ENCODE measurements around the gene TTLL9. TPM values are rescaled to one million over a fixed set of nuclear protein-coding genes. Genes with fewer than 3 reads are reported as not detected.

Gene TTLL9
- total RNA-seq, 4 donors from 2014 or later, result 2.8 to 3.7 (median 3.1) TPM

DNA sequence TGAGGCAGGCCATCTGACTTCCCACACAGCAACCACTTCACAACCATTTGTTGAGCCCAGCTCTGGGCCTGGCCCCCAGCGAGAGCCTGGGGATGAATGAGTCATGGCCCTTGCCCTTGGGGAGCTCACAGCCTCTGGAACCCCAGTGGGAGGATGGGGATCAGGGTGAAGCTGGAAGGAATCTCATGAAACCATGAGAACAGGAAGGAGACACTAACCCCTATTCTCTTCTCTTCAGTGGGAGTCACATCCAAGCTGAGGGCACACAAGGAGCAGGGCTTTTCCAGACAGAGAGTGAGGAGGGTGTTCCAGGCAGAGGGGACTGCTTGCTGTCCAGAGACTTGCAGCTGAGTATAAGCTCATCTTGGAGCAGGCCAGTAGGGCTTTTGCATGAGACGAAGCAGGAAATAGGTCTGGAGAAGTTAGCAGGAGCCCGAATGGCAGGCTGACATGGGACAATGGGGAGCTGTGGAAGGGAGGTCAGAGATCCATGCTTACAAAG is 32.5 kb upstream of the TTLL9 start:
- peak overlapping the region in 2 of 4 donors; percentile 60 to 81 for H3K27ac ChIP-seq
- no peak for TF ChIP-seq POLR2A (IDR thresholded peaks at IDR 0.05)
- TF ChIP-seq, protein P1, sequence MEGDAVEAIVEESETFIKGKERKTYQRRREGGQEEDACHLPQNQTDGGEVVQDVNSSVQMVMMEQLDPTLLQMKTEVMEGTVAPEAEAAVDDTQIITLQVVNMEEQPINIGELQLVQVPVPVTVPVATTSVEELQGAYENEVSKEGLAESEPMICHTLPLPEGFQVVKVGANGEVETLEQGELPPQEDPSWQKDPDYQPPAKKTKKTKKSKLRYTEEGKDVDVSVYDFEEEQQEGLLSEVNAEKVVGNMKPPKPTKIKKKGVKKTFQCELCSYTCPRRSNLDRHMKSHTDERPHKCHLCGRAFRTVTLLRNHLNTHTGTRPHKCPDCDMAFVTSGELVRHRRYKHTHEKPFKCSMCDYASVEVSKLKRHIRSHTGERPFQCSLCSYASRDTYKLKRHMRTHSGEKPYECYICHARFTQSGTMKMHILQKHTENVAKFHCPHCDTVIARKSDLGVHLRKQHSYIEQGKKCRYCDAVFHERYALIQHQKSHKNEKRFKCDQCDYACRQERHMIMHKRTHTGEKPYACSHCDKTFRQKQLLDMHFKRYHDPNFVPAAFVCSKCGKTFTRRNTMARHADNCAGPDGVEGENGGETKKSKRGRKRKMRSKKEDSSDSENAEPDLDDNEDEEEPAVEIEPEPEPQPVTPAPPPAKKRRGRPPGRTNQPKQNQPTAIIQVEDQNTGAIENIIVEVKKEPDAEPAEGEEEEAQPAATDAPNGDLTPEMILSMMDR (IDR thresholded peaks at IDR 0.05), result no peak
- TF ChIP-seq EP300 (IDR thresholded peaks at IDR 0.05), result no peak
- H3K4me1 ChIP-seq, result peaks cover 0 to 99% (median 47%) of the 10 kb centered on the region in 4 donors
- H3K9me3 ChIP-seq, result no peaks in the 10 kb centered on the region
- H3K27me3 ChIP-seq, result no peaks in the 10 kb centered on the region
- H3K36me3 ChIP-seq, result no peaks in the 10 kb centered on the region
- no peak overlapping the region for H3K4me3 ChIP-seq
- 34 to 35% methylated on average over 3 of the region's 3 CpGs for WGBS, 2 donors
- DNase-seq (ENCODE audit: low spot score in 2 of 2), result no peak

DNA sequence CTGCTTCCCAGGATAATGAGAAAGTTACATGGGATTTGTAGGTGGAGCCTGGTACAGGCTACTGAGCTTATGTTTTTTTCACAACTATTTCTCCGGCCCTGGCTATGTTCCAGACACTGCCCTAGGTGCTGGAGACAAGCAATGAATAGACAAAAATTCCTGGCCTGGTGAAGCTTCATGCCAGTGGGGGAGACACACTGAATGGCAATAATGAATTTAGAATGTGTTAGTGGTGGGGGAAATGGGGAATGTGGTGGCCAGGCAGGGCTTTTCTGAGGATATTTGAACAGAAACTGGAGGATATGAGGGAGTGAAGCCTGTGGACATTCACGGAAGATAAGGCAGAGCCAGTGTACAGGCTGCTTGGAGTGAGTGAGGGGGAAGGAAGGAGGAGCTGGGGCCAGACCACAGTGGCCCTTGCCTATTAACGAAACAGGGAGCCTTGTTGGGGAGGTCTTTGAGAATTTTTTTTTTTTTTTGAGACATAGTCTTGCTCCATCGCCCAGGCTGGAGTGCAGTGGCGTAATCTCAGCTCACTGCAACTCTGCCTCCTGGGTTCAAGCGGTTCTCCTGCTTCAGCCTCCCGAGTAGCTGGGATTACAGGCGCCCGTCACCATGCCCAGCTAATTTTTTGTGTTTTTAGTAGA is 31.7 kb upstream of the TTLL9 start:
- Histone ChIP-seq H3K9me3 (no peaks in the 10 kb centered on the region), H3K27me3 (no peaks in the 10 kb centered on the region), H3K4me1 (peaks cover 0 to 98% (median 45%) of the 10 kb centered on the region in 4 donors), H3K4me3 (no peak overlapping the region), H3K27ac (peak overlapping the region in 2 of 4 donors; percentile 15 to 81), H3K36me3 (no peaks in the 10 kb centered on the region)
- WGBS, 2 donors, result 73 to 79% methylated on average over 9 of the region's 9 CpGs
- TF ChIP-seq POLR2A (IDR thresholded peaks at IDR 0.05), result no peak
- TF ChIP-seq, protein P1 (IDR thresholded peaks at IDR 0.05), result no peak
- no peak for TF ChIP-seq EP300 (IDR thresholded peaks at IDR 0.05)
- no peak for DNase-seq (ENCODE audit: low spot score in 2 of 2)

DNA sequence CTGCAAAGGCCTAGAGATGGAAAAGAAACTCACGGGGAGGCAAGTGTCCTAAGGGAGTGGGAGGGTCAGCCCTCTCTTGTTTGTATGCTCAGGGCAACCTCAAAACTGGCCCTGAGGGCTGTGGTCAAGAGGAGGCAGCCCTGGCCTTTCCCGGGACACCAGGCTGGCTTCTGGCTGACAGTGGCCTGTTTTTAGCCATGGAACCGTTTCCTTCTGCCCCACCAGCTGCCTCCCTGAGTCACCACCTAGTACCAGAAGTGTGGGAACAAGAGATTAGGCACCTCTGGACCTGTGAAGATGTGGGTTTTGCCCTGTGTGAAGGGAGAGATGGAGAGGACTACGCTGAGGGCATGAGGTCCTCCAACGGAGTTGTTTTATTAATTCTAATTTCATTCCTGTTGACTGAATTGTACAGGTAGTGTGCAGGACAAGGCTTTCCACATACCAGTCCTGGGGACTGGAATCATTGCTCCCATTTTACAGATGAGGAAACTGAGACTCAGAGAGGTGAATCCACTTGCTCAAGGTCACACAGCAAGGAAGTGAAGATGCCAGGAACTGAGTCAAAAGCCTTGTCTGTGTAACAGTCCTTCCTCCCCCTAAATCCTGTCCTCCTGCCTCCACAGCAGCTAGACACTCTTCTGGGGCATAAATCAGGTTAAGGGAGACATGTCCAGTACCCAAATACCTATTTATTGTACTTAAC is 30.5 kb upstream of the TTLL9 start:
- Histone ChIP-seq H3K4me3 (no peak overlapping the region), H3K36me3 (no peaks in the 10 kb centered on the region), H3K9me3 (no peaks in the 10 kb centered on the region), H3K27me3 (no peaks in the 10 kb centered on the region), H3K27ac (peak overlapping the region in 2 of 4 donors; percentile 23 to 71), H3K4me1 (peaks cover 0 to 94% (median 41%) of the 10 kb centered on the region in 4 donors)
- 51 to 58% methylated on average over 5 of the region's 5 CpGs for WGBS, 2 donors
- DNase-seq (ENCODE audit: low spot score in 2 of 2), result no peak
- TF ChIP-seq POLR2A (IDR thresholded peaks at IDR 0.05) (no peak), EP300 (IDR thresholded peaks at IDR 0.05) (no peak)

DNA sequence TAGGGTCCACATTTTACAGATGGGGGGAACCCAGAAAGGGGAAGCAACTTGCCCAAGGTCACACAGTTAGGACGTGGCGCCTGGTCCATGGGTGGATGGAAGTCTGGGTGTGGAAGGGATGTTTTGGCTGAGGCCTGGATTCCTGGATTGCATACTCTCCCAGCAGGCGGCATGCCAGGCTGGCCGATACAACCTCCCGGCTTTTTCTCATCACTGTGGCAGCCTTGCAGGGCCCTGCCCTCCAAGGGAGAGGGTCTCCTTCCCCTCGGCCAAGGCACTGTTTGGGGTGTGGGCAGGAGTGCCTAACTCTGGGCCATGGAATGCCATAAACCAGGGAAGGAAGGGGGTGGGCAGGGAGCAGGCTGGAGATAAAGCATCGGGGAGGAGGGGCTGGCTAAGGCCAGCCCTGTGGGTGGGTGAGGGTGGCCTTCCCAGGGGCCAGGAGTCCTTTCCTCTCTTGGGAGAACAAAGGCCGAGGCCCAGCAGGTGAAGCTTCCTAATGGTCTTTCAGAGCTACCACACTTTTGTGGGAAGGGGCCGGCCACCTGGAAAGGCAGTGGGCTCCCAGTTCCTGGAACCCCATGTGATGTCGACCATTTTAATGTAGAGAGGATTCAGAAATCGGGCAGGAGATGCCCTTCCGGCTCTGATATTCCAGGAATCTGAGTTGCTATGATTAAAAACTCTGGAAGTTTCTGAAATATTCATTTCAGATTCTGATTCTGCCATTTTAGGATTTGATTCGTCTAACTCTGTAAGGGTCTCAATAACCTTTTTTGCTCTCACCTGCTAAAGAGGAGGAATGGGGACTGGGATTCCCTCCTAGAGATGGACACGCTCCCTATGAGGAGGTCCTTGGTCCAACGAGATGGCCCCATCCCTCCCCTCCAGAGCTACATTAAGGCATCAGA is 29.3 kb upstream of the TTLL9 start:
- Histone ChIP-seq H3K36me3 (no peaks in the 10 kb centered on the region), H3K9me3 (no peaks in the 10 kb centered on the region), H3K27me3 (no peaks in the 10 kb centered on the region), H3K4me1 (peaks cover 0 to 92% (median 33%) of the 10 kb centered on the region in 4 donors), H3K4me3 (no peak overlapping the region), H3K27ac (peak overlapping the region in 2 of 4 donors; percentile 71 to 73)
- DNase-seq (ENCODE audit: low spot score in 2 of 2), result no peak
- WGBS, 2 donors, result 49 to 60% methylated on average over 12 to 15 of the region's 15 CpGs
- no peak for TF ChIP-seq EP300 (IDR thresholded peaks at IDR 0.05)
- TF ChIP-seq, protein P1 (IDR thresholded peaks at IDR 0.05), result no peak
- no peak for TF ChIP-seq POLR2A (IDR thresholded peaks at IDR 0.05)

DNA sequence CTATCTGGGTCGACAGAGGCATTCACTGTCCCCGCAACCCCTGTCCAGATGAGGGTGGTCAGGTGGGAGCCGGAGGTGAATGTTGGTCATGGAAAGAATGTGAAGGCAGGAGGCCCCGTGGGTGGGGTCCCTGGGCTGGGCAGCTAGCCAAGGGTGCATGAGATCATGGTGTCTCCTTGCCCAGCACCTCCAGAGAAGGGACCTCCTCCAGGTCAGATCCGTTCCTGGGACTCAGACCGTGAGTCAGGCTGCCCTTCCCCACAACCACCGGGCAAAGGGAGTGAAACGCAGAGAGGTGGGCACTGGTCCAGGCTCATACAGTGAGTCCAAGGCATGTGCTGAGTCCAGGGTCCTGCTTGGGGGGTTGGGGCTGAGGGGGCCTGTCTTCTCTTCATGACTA is 28.5 kb upstream of the TTLL9 start:
- Histone ChIP-seq H3K4me3 (no peak overlapping the region), H3K4me1 (peaks cover 0 to 87% (median 26%) of the 10 kb centered on the region in 4 donors), H3K27ac (peak overlapping the region in 2 of 4 donors; percentile 71 to 73), H3K9me3 (no peaks in the 10 kb centered on the region), H3K27me3 (no peaks in the 10 kb centered on the region), H3K36me3 (no peaks in the 10 kb centered on the region)
- TF ChIP-seq, protein P1 (IDR thresholded peaks at IDR 0.05), result no peak
- TF ChIP-seq POLR2A (IDR thresholded peaks at IDR 0.05) (no peak), EP300 (IDR thresholded peaks at IDR 0.05) (no peak)
- no peak for DNase-seq (ENCODE audit: low spot score in 2 of 2)
- WGBS, 2 donors, result 33 to 50% methylated on average over 3 to 8 of the region's 8 CpGs
